ENCODE results near the gene MYL1. TPM values are rescaled to one million over a fixed set of nuclear protein-coding genes. Genes with fewer than 3 reads are reported as not detected.

The MYL1 gene
- total RNA-seq, 4 donors from 2014 or later: not detected

GRCh38 chr2:210268281-210268680 lies 46.7 kb downstream of the MYL1 start:
- H3K9me3 ChIP-seq: no peaks in the 10 kb centered on the region

DNA sequence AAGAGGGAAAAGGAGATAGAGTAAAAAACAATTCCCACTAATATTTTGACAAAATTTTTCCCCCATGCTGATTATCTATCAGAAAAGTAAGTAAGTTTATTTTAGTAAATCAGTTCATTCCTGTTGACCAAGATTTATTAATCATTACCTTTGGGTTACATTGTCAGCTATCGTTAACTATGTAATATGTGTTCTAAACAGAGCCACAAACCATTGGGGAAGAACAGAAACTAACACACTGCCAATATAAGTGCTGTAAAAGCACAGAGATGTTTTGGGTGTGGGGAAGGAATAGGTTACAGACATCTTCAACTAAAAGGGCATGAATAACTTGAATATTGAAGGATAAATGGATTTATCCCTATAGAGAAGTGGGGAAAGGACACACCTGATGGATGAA lies 47.3 kb downstream of the MYL1 start:
- Histone ChIP-seq H3K4me1 (no peaks in the 10 kb centered on the region), H3K4me3 (no peak overlapping the region), H3K9me3 (no peaks in the 10 kb centered on the region), H3K36me3 (no peaks in the 10 kb centered on the region), H3K27me3 (peaks cover 4% of the 10 kb centered on the region), H3K27ac (no peak overlapping the region)
- TF ChIP-seq, protein P1, sequence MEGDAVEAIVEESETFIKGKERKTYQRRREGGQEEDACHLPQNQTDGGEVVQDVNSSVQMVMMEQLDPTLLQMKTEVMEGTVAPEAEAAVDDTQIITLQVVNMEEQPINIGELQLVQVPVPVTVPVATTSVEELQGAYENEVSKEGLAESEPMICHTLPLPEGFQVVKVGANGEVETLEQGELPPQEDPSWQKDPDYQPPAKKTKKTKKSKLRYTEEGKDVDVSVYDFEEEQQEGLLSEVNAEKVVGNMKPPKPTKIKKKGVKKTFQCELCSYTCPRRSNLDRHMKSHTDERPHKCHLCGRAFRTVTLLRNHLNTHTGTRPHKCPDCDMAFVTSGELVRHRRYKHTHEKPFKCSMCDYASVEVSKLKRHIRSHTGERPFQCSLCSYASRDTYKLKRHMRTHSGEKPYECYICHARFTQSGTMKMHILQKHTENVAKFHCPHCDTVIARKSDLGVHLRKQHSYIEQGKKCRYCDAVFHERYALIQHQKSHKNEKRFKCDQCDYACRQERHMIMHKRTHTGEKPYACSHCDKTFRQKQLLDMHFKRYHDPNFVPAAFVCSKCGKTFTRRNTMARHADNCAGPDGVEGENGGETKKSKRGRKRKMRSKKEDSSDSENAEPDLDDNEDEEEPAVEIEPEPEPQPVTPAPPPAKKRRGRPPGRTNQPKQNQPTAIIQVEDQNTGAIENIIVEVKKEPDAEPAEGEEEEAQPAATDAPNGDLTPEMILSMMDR (IDR thresholded peaks at IDR 0.05): no peak
- TF ChIP-seq POLR2AphosphoS5 (IDR thresholded peaks at IDR 0.05): no peak
- no peak for TF ChIP-seq POLR2A (IDR thresholded peaks at IDR 0.05)
- no peak for TF ChIP-seq EP300 (IDR thresholded peaks at IDR 0.05)
- no peak for DNase-seq (ENCODE audit: low spot score in 2 of 2)
- WGBS: 85% methylated on average over 1 of the region's 1 CpG

More at GRCh38 chr2:210268281-210268680, 46.7 kb downstream of the MYL1 start:
- H3K36me3 ChIP-seq: no peaks in the 10 kb centered on the region
- peaks cover 4% of the 10 kb centered on the region for H3K27me3 ChIP-seq
- no peak overlapping the region for H3K27ac ChIP-seq
- TF ChIP-seq EP300 (IDR thresholded peaks at IDR 0.05) (no peak), POLR2A (IDR thresholded peaks at IDR 0.05) (no peak), POLR2AphosphoS5 (IDR thresholded peaks at IDR 0.05) (no peak)
- TF ChIP-seq, protein P1 (IDR thresholded peaks at IDR 0.05): no peak
- no peaks in the 10 kb centered on the region for H3K4me1 ChIP-seq
- no peak overlapping the region for H3K4me3 ChIP-seq
- DNase-seq (ENCODE audit: low spot score in 2 of 2): no peak
- 95% methylated on average over 1 of the region's 1 CpG for WGBS

GRCh38 chr2:210264282-210264681 lies 50.7 kb downstream of the MYL1 start:
- H3K27me3 ChIP-seq: peaks cover 3% of the 10 kb centered on the region
- no peaks in the 10 kb centered on the region for H3K9me3 ChIP-seq
- WGBS: 84% methylated on average over 1 of the region's 1 CpG
- TF ChIP-seq POLR2A (IDR thresholded peaks at IDR 0.05): no peak
- H3K4me3 ChIP-seq: no peak overlapping the region
- H3K36me3 ChIP-seq: no peaks in the 10 kb centered on the region
- no peak overlapping the region for H3K27ac ChIP-seq
- no peaks in the 10 kb centered on the region for H3K4me1 ChIP-seq
- DNase-seq (ENCODE audit: low spot score in 2 of 2): no peak

DNA sequence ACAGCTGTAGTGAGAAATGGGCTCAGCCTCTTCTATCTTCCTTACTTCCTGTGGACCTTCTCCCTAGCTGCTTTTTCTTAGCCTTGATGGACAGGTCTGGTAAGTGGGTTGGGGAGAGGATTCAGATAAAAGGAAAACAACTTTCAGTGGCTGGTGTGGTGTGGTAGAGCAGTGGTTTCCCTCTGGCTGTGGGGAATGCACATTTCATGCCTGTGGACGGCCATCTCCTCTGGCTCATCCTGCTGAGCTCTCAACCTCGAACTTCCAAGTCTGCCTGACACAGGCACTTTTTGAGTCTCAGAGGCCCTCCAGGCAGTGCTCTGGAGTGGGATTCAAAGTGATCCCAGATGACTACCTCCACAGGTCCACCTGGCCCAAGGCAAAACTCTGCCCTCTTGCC lies 51.1 kb downstream of the MYL1 start:
- no peak for TF ChIP-seq POLR2A (IDR thresholded peaks at IDR 0.05)
- TF ChIP-seq POLR2AphosphoS5 (IDR thresholded peaks at IDR 0.05): no peak

GRCh38 chr2:210262036-210262435 lies 52.9 kb downstream of the MYL1 start:
- TF ChIP-seq POLR2AphosphoS5 (IDR thresholded peaks at IDR 0.05) (no peak), EP300 (IDR thresholded peaks at IDR 0.05) (no peak)
- Histone ChIP-seq H3K36me3 (no peaks in the 10 kb centered on the region), H3K4me3 (no peak overlapping the region), H3K27me3 (no peaks in the 10 kb centered on the region), H3K27ac (no peak overlapping the region), H3K4me1 (no peaks in the 10 kb centered on the region), H3K9me3 (no peaks in the 10 kb centered on the region)
- WGBS: 73% methylated on average over 2 of the region's 2 CpGs
- no peak for DNase-seq (ENCODE audit: low spot score in 2 of 2)

More for the DNA sequence above, 51.1 kb downstream of the MYL1 start:
- Histone ChIP-seq H3K9me3 (no peaks in the 10 kb centered on the region), H3K27me3 (no peaks in the 10 kb centered on the region), H3K36me3 (no peaks in the 10 kb centered on the region), H3K27ac (no peak overlapping the region), H3K4me3 (no peak overlapping the region), H3K4me1 (no peaks in the 10 kb centered on the region)
- no peak for DNase-seq (ENCODE audit: low spot score in 2 of 2)
- 73% methylated on average over 2 of the region's 2 CpGs for WGBS

DNA sequence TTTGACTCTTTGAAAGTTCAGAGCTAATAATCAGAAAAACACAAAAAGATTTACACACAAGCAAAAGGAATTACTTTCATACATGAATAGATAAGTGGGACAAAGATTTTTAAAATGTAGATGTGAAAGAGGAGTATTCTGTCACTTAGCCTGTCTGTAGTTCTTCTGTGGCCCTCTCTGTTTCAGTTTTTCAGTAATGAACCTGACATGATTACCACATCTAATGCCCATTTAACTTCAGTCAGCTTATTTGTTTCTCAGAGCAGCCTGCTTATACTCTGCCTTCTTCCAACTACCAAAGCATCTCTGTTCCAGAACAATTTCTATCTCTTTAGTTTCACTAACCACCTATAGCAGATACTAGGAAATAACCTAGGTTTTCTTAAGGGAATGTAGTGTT lies 55.3 kb downstream of the MYL1 start:
- DNase-seq (ENCODE audit: low spot score in 2 of 2): no peak
- H3K4me3 ChIP-seq: no peak overlapping the region
- no peaks in the 10 kb centered on the region for H3K27me3 ChIP-seq
- H3K4me1 ChIP-seq: no peaks in the 10 kb centered on the region
- TF ChIP-seq POLR2AphosphoS5 (IDR thresholded peaks at IDR 0.05) (no peak), EP300 (IDR thresholded peaks at IDR 0.05) (no peak), POLR2A (IDR thresholded peaks at IDR 0.05) (no peak)
- TF ChIP-seq, protein P1 (IDR thresholded peaks at IDR 0.05): no peak
- no peaks in the 10 kb centered on the region for H3K36me3 ChIP-seq
- no peaks in the 10 kb centered on the region for H3K9me3 ChIP-seq
- H3K27ac ChIP-seq: no peak overlapping the region
